NCI-H146 treated with DMSO at 0.1 percent for 48 hours (cell line): ENCODE results near the gene UBAC2.

Experiments used
- DNase-seq: peaks from one replicate; lab custom pipeline; 2025; ENCODE audit not compliant: unreplicated experiment; lab: John Stamatoyannopoulos, UW

Gene UBAC2

DNA sequence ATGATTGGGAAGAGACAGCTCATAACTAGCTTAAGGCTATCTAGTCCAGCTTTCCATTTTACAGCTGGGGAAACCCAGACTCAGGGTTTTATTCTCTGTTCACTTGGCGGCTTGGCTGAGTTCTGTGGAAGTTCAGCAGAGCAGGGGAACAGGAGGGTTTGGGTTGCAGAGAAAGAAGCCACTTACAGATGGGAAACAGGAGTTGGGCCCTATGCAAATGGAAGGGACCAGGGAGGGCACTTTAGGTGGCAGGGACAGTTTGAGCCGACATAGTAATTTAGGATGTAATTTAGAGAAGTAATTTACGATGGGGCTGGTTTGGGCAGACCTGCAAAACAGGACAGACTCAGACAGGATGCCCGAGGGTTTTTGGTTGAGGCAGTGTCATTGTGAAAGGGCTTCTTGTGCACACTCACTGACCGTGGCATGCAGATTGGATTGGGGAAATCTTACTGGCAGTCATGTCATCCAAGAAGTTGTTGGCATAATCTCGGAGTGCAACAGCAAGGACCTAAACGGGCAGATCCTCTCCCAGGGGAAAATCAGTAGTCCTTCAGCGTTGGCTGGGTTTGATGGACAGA, 153.8 kb downstream of the UBAC2 start:
- DNase-seq: no peak

DNA sequence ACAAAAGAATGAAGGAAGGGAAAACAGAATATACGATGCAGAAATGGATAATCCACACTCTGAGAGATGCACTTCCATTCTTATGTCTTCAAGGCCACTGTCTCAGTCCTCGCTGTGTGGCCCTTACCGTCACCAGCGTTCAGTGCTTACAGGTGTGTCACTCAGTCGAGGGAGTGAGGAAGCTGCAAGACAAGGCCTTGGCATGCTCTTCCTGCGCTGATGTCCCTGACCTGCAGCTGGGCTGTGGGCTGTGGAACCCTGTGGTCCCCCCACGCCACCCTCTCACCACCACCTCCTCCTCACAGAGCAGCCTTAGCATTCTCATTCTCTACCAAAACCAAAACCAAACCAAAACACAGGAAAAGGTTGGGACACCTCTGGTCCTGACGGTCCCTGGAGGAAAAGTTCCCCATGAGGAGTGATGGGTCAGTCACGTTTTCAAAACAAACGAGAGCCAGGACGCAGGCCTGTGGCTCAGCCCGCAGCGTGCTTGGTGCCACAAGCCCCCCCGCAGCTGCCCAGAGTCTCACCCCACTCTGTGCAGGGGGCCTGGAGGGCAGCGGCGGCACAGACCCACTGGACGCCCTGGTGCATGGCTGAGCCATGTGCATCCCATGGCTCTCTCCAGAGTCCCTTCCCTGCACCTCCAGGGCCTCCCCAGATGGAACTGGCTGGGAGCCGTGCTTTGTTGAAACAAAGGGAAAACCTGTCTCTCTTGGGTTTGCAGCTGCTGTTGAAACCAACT, 154.8 kb downstream of the UBAC2 start:
- DNase-seq: no peak

- DNase-seq: no peak
Observed at GRCh38 chr13:99356012-99356261, 155.3 kb downstream of the UBAC2 start.

GRCh38 chr13:99356262-99357091, 155.8 kb downstream of the UBAC2 start:
- no peak for DNase-seq

DNA sequence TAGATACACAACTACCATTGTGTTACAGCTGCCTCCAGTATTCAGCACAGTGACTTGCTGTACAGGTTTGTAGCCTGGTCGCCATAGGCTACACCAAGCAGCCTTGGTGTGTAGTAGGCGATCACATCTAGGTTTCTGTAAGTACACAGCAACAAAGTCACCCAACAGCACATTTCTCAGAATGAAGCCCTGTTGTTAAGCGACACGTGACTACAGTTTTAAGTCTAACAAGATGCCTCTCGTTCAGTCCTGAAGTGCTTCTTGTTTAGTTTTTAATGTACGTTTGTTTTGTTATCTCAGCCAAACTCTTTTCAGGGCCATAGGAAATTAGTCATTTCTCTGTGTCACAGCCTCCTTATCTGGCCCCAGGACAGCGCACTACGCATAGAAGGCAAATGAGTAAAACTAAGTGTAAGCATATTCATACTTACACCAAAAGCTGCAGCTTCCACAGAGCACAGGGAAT, 156.5 kb downstream of the UBAC2 start:
- DNase-seq: no peak

GRCh38 chr13:99357941-99358340, 157.3 kb downstream of the UBAC2 start:
- no peak for DNase-seq

DNA sequence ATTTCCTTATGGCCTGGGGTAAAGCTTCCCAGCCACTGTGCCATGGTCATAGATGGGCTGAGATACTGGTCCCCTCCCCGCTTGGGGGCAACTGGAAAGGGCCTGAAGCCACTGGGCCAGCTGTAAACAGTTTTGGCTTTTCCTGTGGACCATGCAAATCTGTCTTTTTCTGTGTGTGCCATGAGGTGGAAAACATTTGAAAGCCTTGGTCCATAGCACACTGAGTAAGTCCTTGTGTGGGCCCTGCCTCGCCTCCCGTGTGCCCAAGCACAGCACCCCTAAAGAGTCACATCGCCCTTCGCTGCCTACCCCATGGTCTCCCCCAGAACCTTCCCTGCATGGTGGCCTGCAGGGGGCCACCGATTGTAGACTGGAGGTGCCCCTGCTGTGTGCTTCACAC, 158.9 kb downstream of the UBAC2 start:
- DNase-seq: no peak

GRCh38 chr13:99360696-99361095, 160.0 kb downstream of the UBAC2 start:
- no peak for DNase-seq

DNA sequence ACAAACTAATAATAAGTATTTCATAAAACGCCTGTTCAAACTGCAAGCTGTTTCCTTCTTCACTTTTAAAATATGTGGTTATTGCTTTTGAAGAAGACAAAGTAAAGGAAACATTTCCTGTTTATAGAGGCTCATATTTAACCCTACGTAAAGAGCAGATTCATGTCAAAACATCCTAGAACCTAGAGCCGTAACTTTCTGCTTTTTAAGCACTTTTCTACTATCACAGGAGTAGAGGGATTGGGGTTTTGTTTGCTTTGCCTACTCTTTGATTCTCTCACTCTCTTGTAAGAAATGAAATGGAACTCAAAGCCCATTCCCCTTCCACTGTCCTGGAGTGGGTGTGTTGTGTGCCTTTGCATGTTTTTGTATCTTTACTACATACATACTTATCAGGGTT, 160.5 kb downstream of the UBAC2 start:
- no peak for DNase-seq

DNA sequence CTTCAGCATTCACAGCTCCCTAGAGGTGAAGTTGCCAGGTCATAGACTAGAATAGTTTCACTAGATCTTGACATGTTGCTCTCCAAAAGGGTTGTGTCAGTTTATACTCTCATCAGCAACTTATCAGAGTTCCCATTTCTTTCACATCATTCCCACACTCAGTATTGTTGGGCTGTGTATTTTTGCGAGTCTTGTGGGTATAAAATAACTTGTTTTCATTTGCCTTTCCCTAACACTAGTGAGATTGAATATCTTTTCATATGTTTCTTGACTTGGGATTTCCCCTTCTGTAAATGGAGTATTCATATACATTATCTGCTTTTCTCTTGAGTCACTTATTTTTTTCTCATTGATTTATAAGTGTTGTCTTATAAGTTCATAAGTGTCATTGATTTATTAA, 161.7 kb downstream of the UBAC2 start:
- no peak for DNase-seq

- DNase-seq: no peak
Observed at GRCh38 chr13:99363391-99363790, 162.7 kb downstream of the UBAC2 start.

GRCh38 chr13:99363949-99364348, 163.3 kb downstream of the UBAC2 start:
- no peak for DNase-seq

- DNase-seq: no peak
Observed at GRCh38 chr13:99366075-99366987, 165.7 kb downstream of the UBAC2 start.

DNA sequence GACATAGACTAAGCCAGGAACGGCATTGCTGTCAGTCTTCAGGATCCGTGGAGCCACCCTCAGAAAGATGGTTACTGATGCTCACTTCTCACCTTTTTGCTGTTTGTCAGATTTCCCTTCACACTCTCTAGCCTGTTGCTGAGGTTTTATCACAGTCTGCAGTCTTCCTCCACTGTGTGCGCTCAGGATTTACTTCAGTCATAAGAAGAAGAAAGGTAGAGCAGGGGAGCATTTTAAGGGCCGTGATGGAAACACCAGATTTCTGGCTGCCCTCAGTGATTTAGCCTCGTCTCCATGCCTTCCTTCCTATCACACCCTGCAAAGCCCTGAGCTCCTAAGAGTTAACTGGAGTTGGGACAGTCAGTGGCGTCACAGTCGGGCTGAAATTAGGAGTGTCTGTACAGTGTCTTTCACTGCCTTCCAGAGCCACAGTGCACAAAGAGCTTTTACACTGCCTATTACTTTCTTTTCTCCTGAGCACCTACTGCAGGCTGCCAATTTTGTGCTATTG, 166.5 kb downstream of the UBAC2 start:
- DNase-seq: no peak

- no peak for DNase-seq
Observed at GRCh38 chr13:99367663-99368448, 167.2 kb downstream of the UBAC2 start.

GRCh38 chr13:99370481-99371275, 170.0 kb downstream of the UBAC2 start:
- DNase-seq: no peak

- no peak for DNase-seq
Observed at GRCh38 chr13:99371956-99372355, 171.3 kb downstream of the UBAC2 start.

GRCh38 chr13:99373436-99373835, 172.8 kb downstream of the UBAC2 start:
- no peak for DNase-seq
